SK-N-SH (cell line): ENCODE results near the gene PLTP. TPM values are rescaled to one million over a fixed set of nuclear protein-coding genes. Genes with fewer than 3 reads are reported as not detected.

Experiments
- CTCF ChIA-PET: fragments of 300-600, 350-600 bp; formaldehyde crosslinking; extraction: SDS; loops from one replicate; lab custom pipeline; 2021; lab: Yijun Ruan, JAX
- POLR2A ChIA-PET: fragments of 350-600 bp; sonication (Branson Sonifier 250); formaldehyde crosslinking; extraction: SDS; loops from one replicate; lab custom pipeline; 2020; ENCODE audit warnings: antibody characterized with exemption, inconsistent platforms; lab: Yijun Ruan, JAX
- DNase-seq: peaks from one replicate; pipeline ENCODE4 v3.0.0; 2012
- H2AFZ ChIP-seq: fragments of 200-600 bp; sonication (generic); 2 replicates; pipeline ENCODE4 v1.8.1; 2016; ENCODE audit warnings: antibody characterized with exemption, mild to moderate bottlenecking, low read depth
- H3F3A ChIP-seq: fragments of 200-600 bp; sonication (generic); replicated peaks from 2 replicates; pipeline ENCODE3; 2016; ENCODE audit warnings: antibody characterized with exemption, mild to moderate bottlenecking; ENCODE audit not compliant: insufficient read depth
- H3K27ac ChIP-seq, 2 experiments: fragments of 200-500 bp in 1 of 2; fragments of 200-600 bp in 1 of 2; sonication (Bioruptor generic) in 1 of 2; sonication (generic), shearing (Covaris generic) in 1 of 2; 2 replicates each; pipeline versions ENCODE4 v1.5.1 to v1.6.1; 2014 to 2016; ENCODE audit warnings: low read depth in 2 of 2, inconsistent platforms in 1 of 2, low read length in 1 of 2, mild to moderate bottlenecking in 1 of 2, mixed read lengths in 1 of 2
- H3K27me3 ChIP-seq: fragments of 200-600 bp; sonication (generic), shearing (Covaris generic); 2 replicates; pipeline ENCODE4 v1.6.1; 2016; ENCODE audit warnings: mixed run types; ENCODE audit not compliant: insufficient read depth
- H3K36me3 ChIP-seq, 2 experiments: fragments of 200-500 bp in 1 of 2; fragments of 200-600 bp in 1 of 2; sonication (Bioruptor generic) in 1 of 2; sonication (generic) in 1 of 2; replicated peaks in 1 of 2; 2 replicates each; pipeline versions ENCODE3 to v1.5.1; 2014 to 2016; ENCODE audit warnings: low read length in 1 of 2, mild to moderate bottlenecking in 1 of 2; ENCODE audit not compliant: insufficient read depth in 2 of 2, control insufficient read depth in 1 of 2
- H3K4me1 ChIP-seq, 2 experiments: fragments of 200-500 bp in 1 of 2; fragments of 200-600 bp in 1 of 2; sonication (Bioruptor generic) in 1 of 2; sonication (generic), shearing (Covaris generic) in 1 of 2; 2 replicates each; pipeline versions ENCODE4 v1.5.1 to v1.6.1; 2014 to 2016; ENCODE audit warnings: low read depth in 1 of 2, low read length in 1 of 2, mixed run types in 1 of 2; ENCODE audit not compliant: insufficient read depth in 2 of 2, control insufficient read depth in 1 of 2
- H3K4me2 ChIP-seq: fragments of 200-600 bp; sonication (generic), shearing (Covaris generic); 2 replicates; pipeline ENCODE4 v1.6.1; 2017; ENCODE audit warnings: mixed run types
- H3K4me3 ChIP-seq, 2 experiments: fragments of 200-500 bp in 1 of 2; fragments of 200-600 bp in 1 of 2; sonication (Bioruptor generic) in 1 of 2; sonication (generic), shearing (Covaris generic) in 1 of 2; 2 replicates each; pipeline versions ENCODE4 v1.5.1 to v1.8.1; 2014 to 2016; ENCODE audit warnings: low read depth in 2 of 2, inconsistent platforms in 1 of 2, low read length in 1 of 2, mild to moderate bottlenecking in 1 of 2, mixed read lengths in 1 of 2, moderate library complexity in 1 of 2
- H3K79me2 ChIP-seq: fragments of 200-600 bp; sonication (generic); 2 replicates; pipeline ENCODE4 v1.8.1; 2017; ENCODE audit warnings: mild to moderate bottlenecking; ENCODE audit not compliant: insufficient read depth
- H3K9ac ChIP-seq: fragments of 200-600 bp; sonication (generic); 2 replicates; pipeline ENCODE4 v1.6.1; 2017; ENCODE audit warnings: mixed run types
- H3K9me2 ChIP-seq: fragments of 200-600 bp; sonication (generic); 2 replicates; pipeline ENCODE4 v1.6.1; 2017; ENCODE audit warnings: mixed run types
- H3K9me3 ChIP-seq: fragments of 200-600 bp; sonication (generic); 2 replicates; pipeline ENCODE4 v1.6.1; 2017; ENCODE audit warnings: mixed run types, mild to moderate bottlenecking, moderate library complexity
- H4K20me1 ChIP-seq: fragments of 200-600 bp; sonication (generic); 2 replicates; pipeline ENCODE4 v1.6.1; 2017; ENCODE audit warnings: mild to moderate bottlenecking, mixed run types; ENCODE audit not compliant: insufficient read depth
- CHD2 ChIP-seq: fragments of 150-350 bp; IDR thresholded peaks from 2 replicates; pipeline ENCODE4 v1.6.1; 2018; ENCODE audit warnings: low read length; ENCODE audit not compliant: partially characterized antibody
- EZH2phosphoT487 ChIP-seq: fragments of 200-600 bp; sonication (generic); IDR thresholded peaks from 2 replicates; pipeline ENCODE4 v1.6.1; 2017; ENCODE audit warnings: low read depth, mixed run types, mild to moderate bottlenecking, antibody characterized with exemption, moderate library complexity, borderline replicate concordance
- FOSL2 ChIP-seq: IDR thresholded peaks from 2 replicates; pipeline ENCODE4 v1.4.0; 2012; ENCODE audit warnings: low read depth, mild to moderate bottlenecking, moderate library complexity, borderline replicate concordance
- FOXJ3 ChIP-seq: sonication (generic); formaldehyde crosslinking; IDR thresholded peaks from 2 replicates; pipeline ENCODE4 v1.5.1; 2020; ENCODE audit warnings: mild to moderate bottlenecking, missing genetic modification reagents
- MXI1 ChIP-seq: IDR thresholded peaks from 2 replicates; pipeline ENCODE4 v1.6.1; 2012; ENCODE audit warnings: mild to moderate bottlenecking, low read depth, low read length, improper control_type of control experiment
- NFIC ChIP-seq: IDR thresholded peaks from 2 replicates; pipeline ENCODE4 v1.4.0; 2012; ENCODE audit warnings: borderline replicate concordance
- RAD21 ChIP-seq: IDR thresholded peaks from 2 replicates; pipeline ENCODE4 v1.6.1; 2012; ENCODE audit warnings: mild to moderate bottlenecking, low read length
- RXRA ChIP-seq: IDR thresholded peaks from 2 replicates; pipeline ENCODE4 v1.4.0; 2012; ENCODE audit warnings: low read depth, mild to moderate bottlenecking, borderline replicate concordance
- TCF12 ChIP-seq: IDR thresholded peaks from 2 replicates; pipeline ENCODE4 v1.4.0; 2012
- YY1 ChIP-seq: IDR thresholded peaks from 2 replicates; pipeline ENCODE4 v1.4.0; 2012; ENCODE audit warnings: low read depth, mild to moderate bottlenecking
- WGBS: methylation state at CpG from one replicate; pipeline ENCODE4 v1.1.6; 2017; ENCODE audit warnings: low lambda C conversion rate; 5-methylcytosine and 5-hydroxymethylcytosine counted together
- polyA plus RNA-seq, 3 experiments: library from polyadenylated mRNA; depleted of rRNA; stranded (reverse); fragments of >200 nt; gene quantifications; 2 replicates each; pipeline ENCODE4 v1.2.3, GENCODE V29; 2012
- TF ChIP-seq, protein P1 (sequence below): IDR thresholded peaks from 2 replicates; pipeline ENCODE4 v1.4.0; 2012; ENCODE audit warnings: low read depth, borderline replicate concordance
- TF ChIP-seq, protein P2 (sequence below): IDR thresholded peaks from 2 replicates; pipeline ENCODE4 v1.4.0; 2012; ENCODE audit warnings: low read depth, borderline replicate concordance
- TF ChIP-seq, protein P3 (sequence below): fragments of 150-350 bp; IDR thresholded peaks from 2 replicates; pipeline ENCODE4 v1.6.1; 2017; ENCODE audit warnings: antibody characterized with exemption, low read length, low read depth, borderline replicate concordance
- TF ChIP-seq, protein P4 (sequence below): IDR thresholded peaks from 2 replicates; pipeline ENCODE4; 2012

Gene PLTP
- polyA plus RNA-seq, 1 of the 3 experiments (the other 2 are of a cell fraction) = 154 TPM

DNA sequence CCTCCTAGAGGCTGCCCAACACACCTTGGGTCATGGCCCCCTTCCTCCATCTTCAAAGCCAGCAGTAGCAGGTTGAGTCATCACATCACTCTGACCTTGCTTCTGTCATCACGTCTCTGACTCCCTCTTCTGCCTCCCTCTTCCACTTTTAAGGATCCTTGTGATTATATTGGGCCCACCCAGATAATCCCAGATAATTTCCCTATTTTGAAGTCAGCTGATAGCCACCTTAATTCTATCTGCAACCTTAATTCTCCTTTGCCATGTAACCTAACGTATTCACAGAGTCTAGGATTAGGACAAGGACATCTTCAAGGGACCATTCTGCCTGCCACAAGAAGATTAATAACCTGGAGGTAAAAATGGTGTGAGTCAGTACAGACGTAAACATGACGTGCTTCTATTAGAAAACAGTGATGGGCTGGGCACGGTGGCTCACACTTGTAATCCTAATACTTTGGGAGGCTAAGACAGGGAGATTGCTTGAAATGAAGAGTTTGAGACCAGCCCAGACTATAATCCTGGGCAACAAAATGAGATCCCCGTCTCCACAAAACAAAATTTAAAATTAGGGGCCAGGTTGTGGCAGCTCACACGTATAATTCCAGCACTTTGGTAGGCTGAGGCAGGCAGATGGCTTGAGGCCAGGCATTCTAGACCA, 51.3 kb downstream of the PLTP start:
- 60% methylated on average over 7 of the region's 7 CpGs for WGBS
- ChIA-PET POLR2A (interaction anchor here (1.0 kb wide), 1 partner anchor 20 kb away, joined by 4 read pairs; no protein-coding TSS in a partner anchor), CTCF (interaction anchor here (1.2 kb wide), 1 partner anchor 62 kb away, joined by 5 read pairs; no protein-coding TSS in a partner anchor)
- no peak overlapping the region for H3K27ac ChIP-seq
- H4K20me1 ChIP-seq = no peaks in the 10 kb centered on the region
- H3F3A ChIP-seq = no peaks in the 10 kb centered on the region
- H3K9me2 ChIP-seq = no peaks in the 10 kb centered on the region
- TF ChIP-seq, protein P1, sequence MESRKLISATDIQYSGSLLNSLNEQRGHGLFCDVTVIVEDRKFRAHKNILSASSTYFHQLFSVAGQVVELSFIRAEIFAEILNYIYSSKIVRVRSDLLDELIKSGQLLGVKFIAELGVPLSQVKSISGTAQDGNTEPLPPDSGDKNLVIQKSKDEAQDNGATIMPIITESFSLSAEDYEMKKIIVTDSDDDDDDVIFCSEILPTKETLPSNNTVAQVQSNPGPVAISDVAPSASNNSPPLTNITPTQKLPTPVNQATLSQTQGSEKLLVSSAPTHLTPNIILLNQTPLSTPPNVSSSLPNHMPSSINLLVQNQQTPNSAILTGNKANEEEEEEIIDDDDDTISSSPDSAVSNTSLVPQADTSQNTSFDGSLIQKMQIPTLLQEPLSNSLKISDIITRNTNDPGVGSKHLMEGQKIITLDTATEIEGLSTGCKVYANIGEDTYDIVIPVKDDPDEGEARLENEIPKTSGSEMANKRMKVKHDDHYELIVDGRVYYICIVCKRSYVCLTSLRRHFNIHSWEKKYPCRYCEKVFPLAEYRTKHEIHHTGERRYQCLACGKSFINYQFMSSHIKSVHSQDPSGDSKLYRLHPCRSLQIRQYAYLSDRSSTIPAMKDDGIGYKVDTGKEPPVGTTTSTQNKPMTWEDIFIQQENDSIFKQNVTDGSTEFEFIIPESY = no peak
- TF ChIP-seq EZH2phosphoT487 (no peak), NFIC (peak; percentile 52)
- DNase-seq = no peak
- no peaks in the 10 kb centered on the region for H3K9me3 ChIP-seq
- no peaks in the 10 kb centered on the region for H3K27me3 ChIP-seq
- no peak overlapping the region for H3K4me3 ChIP-seq
- no peak overlapping the region for H2AFZ ChIP-seq
- H3K79me2 ChIP-seq = peaks cover 15% of the 10 kb centered on the region
- no peak overlapping the region for H3K4me2 ChIP-seq
- H3K36me3 ChIP-seq = no peaks in the 10 kb centered on the region
- H3K9ac ChIP-seq = no peak overlapping the region
- peaks cover 8 to 10% of the 10 kb centered on the region in 2 experiments; a peak in 2 of 4 replicates for H3K4me1 ChIP-seq

DNA sequence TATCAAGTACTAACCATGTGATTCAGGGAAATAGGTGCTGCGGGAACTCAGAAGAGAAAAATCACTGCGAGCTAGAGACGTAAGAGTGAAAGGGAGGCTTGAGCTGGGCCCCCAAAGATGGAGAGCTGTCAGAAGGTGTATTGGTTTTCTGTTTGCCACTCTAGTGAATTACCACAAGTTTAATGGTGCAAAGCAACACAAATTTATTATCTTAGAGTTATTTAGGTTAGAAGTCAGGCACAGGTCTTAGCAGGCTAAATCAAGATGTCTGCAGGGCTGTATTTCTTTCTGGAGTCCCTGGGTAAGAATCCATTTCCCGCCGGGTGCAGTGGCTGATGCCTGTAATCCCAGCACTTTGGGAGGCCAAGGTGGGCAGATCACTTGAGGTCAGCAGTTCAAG, 52.0 kb downstream of the PLTP start:
- no peak overlapping the region for H3K4me3 ChIP-seq
- H3K9ac ChIP-seq = no peak overlapping the region
- H3K4me1 ChIP-seq = peaks cover 8 to 12% of the 10 kb centered on the region in 2 experiments; a peak in 2 of 4 replicates
- H3F3A ChIP-seq = no peaks in the 10 kb centered on the region
- no peak overlapping the region for H2AFZ ChIP-seq
- no peaks in the 10 kb centered on the region for H3K36me3 ChIP-seq
- no peaks in the 10 kb centered on the region for H3K9me3 ChIP-seq
- TF ChIP-seq, protein P2, sequence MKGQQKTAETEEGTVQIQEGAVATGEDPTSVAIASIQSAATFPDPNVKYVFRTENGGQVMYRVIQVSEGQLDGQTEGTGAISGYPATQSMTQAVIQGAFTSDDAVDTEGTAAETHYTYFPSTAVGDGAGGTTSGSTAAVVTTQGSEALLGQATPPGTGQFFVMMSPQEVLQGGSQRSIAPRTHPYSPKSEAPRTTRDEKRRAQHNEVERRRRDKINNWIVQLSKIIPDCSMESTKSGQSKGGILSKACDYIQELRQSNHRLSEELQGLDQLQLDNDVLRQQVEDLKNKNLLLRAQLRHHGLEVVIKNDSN = no peak
- no peak overlapping the region for H3K27ac ChIP-seq
- POLR2A ChIA-PET = no interaction called here
- 99% methylated on average over 3 of the region's 5 CpGs for WGBS
- no peak for DNase-seq
- no peaks in the 10 kb centered on the region for H4K20me1 ChIP-seq
- H3K79me2 ChIP-seq = peaks cover 22% of the 10 kb centered on the region
- no peak overlapping the region for H3K4me2 ChIP-seq
- H3K27me3 ChIP-seq = no peaks in the 10 kb centered on the region
- no peaks in the 10 kb centered on the region for H3K9me2 ChIP-seq
- CTCF ChIA-PET = no interaction called here

DNA sequence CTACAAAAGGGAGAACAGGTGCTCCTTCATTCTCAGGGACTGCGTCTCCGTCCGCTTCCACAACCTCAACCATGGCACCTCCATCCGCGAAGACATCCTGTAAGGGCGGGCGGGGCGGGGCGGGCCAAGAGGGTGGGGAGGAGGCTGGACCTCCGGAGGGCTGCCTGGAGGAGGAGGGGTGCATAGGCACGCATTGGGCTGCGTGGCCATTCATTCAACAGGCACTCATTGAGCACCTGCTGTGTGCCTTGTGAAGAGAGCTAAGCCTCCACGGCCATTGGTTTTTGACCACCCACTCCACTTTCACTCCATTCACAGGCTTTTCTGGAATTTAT, 54.1 kb downstream of the PLTP start:
- Histone ChIP-seq H3F3A (no peaks in the 10 kb centered on the region), H3K27ac (peak overlapping the region in 1 of 2 experiments; percentile 71; a peak in 1 of 4 replicates), H3K9me3 (no peaks in the 10 kb centered on the region), H3K36me3 (peaks cover 6 to 8% of the 10 kb centered on the region in 2 experiments), H3K4me2 (peak overlapping the region; percentile 79), H3K9ac (no peak overlapping the region), H3K4me1 (peaks cover 8 to 13% of the 10 kb centered on the region in 2 experiments; a peak in 2 of 4 replicates), H3K27me3 (no peaks in the 10 kb centered on the region), H3K9me2 (no peaks in the 10 kb centered on the region), H3K79me2 (peaks cover 25% of the 10 kb centered on the region), H2AFZ (peak overlapping the region; percentile 99), H3K4me3 (peak overlapping the region; percentile 75), H4K20me1 (no peaks in the 10 kb centered on the region)
- ChIA-PET POLR2A (no interaction called here), CTCF (interaction anchor here (1.2 to 1.6 kb wide), 2 partner anchors 32 to 130 kb away, joined by 4 to 7 read pairs; no protein-coding TSS in a partner anchor)
- DNase-seq = peak; percentile 66
- 25% methylated on average over 12 of the region's 13 CpGs for WGBS
- TF ChIP-seq MXI1 = no peak
- TF ChIP-seq, protein P3, sequence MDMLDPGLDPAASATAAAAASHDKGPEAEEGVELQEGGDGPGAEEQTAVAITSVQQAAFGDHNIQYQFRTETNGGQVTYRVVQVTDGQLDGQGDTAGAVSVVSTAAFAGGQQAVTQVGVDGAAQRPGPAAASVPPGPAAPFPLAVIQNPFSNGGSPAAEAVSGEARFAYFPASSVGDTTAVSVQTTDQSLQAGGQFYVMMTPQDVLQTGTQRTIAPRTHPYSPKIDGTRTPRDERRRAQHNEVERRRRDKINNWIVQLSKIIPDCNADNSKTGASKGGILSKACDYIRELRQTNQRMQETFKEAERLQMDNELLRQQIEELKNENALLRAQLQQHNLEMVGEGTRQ = no peak
- TF ChIP-seq YY1 = no peak
- no peak for TF ChIP-seq RXRA
- TF ChIP-seq, protein P4, sequence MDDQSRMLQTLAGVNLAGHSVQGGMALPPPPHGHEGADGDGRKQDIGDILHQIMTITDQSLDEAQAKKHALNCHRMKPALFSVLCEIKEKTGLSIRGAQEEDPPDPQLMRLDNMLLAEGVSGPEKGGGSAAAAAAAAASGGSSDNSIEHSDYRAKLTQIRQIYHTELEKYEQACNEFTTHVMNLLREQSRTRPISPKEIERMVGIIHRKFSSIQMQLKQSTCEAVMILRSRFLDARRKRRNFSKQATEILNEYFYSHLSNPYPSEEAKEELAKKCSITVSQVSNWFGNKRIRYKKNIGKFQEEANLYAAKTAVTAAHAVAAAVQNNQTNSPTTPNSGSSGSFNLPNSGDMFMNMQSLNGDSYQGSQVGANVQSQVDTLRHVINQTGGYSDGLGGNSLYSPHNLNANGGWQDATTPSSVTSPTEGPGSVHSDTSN = no peak
- TF ChIP-seq TCF12 = no peak
- TF ChIP-seq FOSL2 = no peak
- TF ChIP-seq CHD2 = no peak
- TF ChIP-seq RAD21 = no peak
- TF ChIP-seq FOXJ3 (CRISPR knock-in tag) = no peak
